ENCODE measurements around the gene MSH3.

- TF ChIP-seq, protein P1, sequence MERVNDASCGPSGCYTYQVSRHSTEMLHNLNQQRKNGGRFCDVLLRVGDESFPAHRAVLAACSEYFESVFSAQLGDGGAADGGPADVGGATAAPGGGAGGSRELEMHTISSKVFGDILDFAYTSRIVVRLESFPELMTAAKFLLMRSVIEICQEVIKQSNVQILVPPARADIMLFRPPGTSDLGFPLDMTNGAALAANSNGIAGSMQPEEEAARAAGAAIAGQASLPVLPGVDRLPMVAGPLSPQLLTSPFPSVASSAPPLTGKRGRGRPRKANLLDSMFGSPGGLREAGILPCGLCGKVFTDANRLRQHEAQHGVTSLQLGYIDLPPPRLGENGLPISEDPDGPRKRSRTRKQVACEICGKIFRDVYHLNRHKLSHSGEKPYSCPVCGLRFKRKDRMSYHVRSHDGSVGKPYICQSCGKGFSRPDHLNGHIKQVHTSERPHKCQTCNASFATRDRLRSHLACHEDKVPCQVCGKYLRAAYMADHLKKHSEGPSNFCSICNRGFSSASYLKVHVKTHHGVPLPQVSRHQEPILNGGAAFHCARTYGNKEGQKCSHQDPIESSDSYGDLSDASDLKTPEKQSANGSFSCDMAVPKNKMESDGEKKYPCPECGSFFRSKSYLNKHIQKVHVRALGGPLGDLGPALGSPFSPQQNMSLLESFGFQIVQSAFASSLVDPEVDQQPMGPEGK (CRISPR knock-in tag; IDR thresholded peaks at IDR 0.05; ENCODE audit: borderline replicate concordance): no peak
- no peak for TF ChIP-seq ZNF70 (CRISPR knock-in tag; IDR thresholded peaks at IDR 0.05)
- no peak for TF ChIP-seq CREB5 (CRISPR knock-in tag; IDR thresholded peaks at IDR 0.05; ENCODE audit: low read depth)
- TF ChIP-seq TSHZ2 (CRISPR knock-in tag; IDR thresholded peaks at IDR 0.05): no peak
- no peak for TF ChIP-seq GLIS3 (CRISPR knock-in tag; IDR thresholded peaks at IDR 0.05)
- TF ChIP-seq ZFP3 (CRISPR knock-in tag; IDR thresholded peaks at IDR 0.05): no peak
- no peak for TF ChIP-seq ARNTL (CRISPR knock-in tag; IDR thresholded peaks at IDR 0.05; ENCODE audit: borderline replicate concordance, low read depth)
- no peak for TF ChIP-seq ISL1 (CRISPR knock-in tag; IDR thresholded peaks at IDR 0.05)
- TF ChIP-seq ZFP30 (CRISPR knock-in tag; IDR thresholded peaks at IDR 0.05): no peak
These were observed 45.7 kb upstream of the MSH3 start for GRCh38 chr5:80608731-80609130.

Data from SK-N-SH treated with all-trans-retinoic acid at 6 μM for 48 hours (cell line).